ENCODE data around the gene CCDC97. TPM values are rescaled to one million over a fixed set of nuclear protein-coding genes. Genes with fewer than 3 reads are reported as not detected.
A peak's percentile ranks its signal among the peaks of the same experiment; 100 is the strongest.

CCDC97 gene
- total RNA-seq, 1 donor from 2014 or later: 40.5 TPM

GRCh38 chr19:41295499-41295898, 14.5 kb upstream of the CCDC97 start:
- peaks cover 50% of the 10 kb centered on the region for H3K36me3 Mint-ChIP-seq
- H3K9me3 Mint-ChIP-seq: no peaks in the 10 kb centered on the region
- DNase-seq (ENCODE audit: low spot score in 2 of 2, unreplicated experiment in 2 of 2): no peak
- TF ChIP-seq, protein P1, sequence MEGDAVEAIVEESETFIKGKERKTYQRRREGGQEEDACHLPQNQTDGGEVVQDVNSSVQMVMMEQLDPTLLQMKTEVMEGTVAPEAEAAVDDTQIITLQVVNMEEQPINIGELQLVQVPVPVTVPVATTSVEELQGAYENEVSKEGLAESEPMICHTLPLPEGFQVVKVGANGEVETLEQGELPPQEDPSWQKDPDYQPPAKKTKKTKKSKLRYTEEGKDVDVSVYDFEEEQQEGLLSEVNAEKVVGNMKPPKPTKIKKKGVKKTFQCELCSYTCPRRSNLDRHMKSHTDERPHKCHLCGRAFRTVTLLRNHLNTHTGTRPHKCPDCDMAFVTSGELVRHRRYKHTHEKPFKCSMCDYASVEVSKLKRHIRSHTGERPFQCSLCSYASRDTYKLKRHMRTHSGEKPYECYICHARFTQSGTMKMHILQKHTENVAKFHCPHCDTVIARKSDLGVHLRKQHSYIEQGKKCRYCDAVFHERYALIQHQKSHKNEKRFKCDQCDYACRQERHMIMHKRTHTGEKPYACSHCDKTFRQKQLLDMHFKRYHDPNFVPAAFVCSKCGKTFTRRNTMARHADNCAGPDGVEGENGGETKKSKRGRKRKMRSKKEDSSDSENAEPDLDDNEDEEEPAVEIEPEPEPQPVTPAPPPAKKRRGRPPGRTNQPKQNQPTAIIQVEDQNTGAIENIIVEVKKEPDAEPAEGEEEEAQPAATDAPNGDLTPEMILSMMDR (IDR thresholded peaks at IDR 0.05; ENCODE audit: unreplicated experiment): no peak
- no peaks in the 10 kb centered on the region for H3K4me1 Mint-ChIP-seq
- no peaks in the 10 kb centered on the region for H3K27me3 Mint-ChIP-seq (ENCODE audit: low read depth)
- no peak overlapping the region for H3K27ac Mint-ChIP-seq
- no peak overlapping the region for H3K4me3 Mint-ChIP-seq

DNA sequence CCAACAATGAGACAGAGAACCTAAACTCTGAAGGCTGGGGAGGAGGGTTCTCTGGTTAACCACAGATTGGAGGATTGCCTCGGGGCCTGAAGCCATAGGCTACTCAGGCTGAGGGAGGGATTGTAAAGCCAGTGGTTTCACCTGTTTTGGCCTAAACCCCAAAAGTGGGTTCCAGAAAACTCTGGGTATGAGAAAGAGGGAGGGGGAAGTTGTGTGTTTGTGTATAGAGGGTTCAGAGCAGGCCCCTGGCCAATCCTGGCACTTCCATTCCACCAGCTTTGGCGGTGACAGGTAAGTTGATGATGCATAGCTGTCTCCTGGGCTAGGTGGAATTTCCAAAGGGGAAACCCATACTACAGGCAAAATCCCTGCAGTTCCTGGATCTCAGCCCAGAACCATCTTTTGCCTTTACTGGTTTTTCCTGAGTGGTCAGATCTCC, 13.5 kb upstream of the CCDC97 start:
- H3K27ac Mint-ChIP-seq: peak overlapping the region; percentile 12
- TF ChIP-seq, protein P1 (IDR thresholded peaks at IDR 0.05; ENCODE audit: unreplicated experiment): no peak
- H3K4me1 Mint-ChIP-seq: no peaks in the 10 kb centered on the region
- no peak for DNase-seq (ENCODE audit: low spot score in 2 of 2, unreplicated experiment in 2 of 2)
- H3K27me3 Mint-ChIP-seq (ENCODE audit: low read depth): no peaks in the 10 kb centered on the region
- H3K9me3 Mint-ChIP-seq: no peaks in the 10 kb centered on the region
- peaks cover 52% of the 10 kb centered on the region for H3K36me3 Mint-ChIP-seq
- no peak overlapping the region for H3K4me3 Mint-ChIP-seq

DNA sequence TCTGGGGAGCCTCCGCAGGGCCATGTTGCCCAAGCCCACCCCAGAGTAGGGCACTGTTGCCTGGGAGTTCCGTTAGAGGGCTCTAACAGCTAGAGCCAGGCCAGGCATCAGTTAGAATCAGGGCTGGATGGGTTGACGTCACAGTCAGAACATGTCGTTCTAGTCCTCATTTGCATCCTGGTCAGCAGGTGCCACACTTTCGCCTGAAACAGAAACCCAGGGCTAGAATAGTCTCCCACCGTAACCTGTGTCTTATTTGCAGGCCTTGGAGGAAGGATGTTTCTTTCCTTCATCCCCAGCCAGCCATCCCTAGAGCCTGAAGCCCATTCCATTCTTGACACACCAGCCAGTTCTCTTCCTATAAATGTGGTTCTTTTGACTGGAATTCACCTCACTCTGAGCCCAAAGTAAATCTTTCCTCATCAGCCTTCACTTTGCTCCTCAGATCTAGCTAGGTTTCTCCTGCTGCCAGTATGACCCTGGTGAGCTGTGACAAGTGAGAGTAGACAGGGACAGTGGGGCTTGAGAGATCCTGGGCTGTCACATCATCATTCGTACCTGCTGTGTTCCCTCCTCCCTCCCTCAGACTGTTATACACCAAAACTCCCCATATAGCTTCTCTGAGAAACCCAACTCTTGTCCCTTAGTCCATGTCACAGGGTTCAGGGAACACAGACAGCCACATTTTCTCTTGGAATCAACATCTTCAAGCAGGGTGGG, 12.2 kb upstream of the CCDC97 start:
- Mint-ChIP-seq H3K27ac (peak overlapping the region; percentile 76), H3K4me1 (no peaks in the 10 kb centered on the region), H3K27me3 (ENCODE audit: low read depth) (no peaks in the 10 kb centered on the region), H3K36me3 (peaks cover 54% of the 10 kb centered on the region), H3K9me3 (no peaks in the 10 kb centered on the region), H3K4me3 (no peak overlapping the region)
- no peak for DNase-seq (ENCODE audit: low spot score in 2 of 2, unreplicated experiment in 2 of 2)
- TF ChIP-seq, protein P1 (IDR thresholded peaks at IDR 0.05; ENCODE audit: unreplicated experiment): no peak

DNA sequence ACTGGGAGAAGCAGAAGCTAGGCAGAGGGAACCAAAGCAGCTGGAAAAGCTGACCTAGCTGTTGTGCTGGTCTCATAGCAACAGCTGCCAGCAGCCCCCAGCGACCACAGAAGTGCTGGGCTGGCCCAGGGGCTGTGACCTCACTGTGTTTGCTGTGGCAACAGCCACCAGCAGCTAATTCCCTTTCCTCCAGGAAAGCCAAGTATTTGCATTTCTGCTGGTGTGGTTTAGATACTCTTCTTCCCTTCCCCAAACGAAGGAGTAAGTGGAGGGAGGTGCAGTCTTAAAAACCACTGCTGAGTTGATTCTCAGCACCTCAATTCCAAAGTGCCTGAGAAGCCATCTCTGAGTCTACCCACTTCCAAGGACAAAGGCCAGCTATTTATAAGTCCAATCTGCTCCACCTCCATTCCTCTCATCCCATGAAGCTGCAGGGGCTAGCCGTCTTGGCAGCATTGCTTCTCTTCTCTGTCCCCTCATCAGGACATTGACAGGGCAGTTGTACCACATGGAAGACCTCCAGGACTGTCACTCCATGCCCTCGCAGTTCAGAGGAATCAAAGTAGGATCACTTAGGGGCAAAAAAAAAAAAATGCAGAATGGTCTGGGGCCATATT, 11.5 kb upstream of the CCDC97 start:
- DNase-seq (ENCODE audit: low spot score in 2 of 2, unreplicated experiment in 2 of 2): no peak
- H3K4me3 Mint-ChIP-seq: no peak overlapping the region
- H3K27me3 Mint-ChIP-seq (ENCODE audit: low read depth): no peaks in the 10 kb centered on the region
- no peaks in the 10 kb centered on the region for H3K4me1 Mint-ChIP-seq
- peaks cover 53% of the 10 kb centered on the region for H3K36me3 Mint-ChIP-seq
- H3K27ac Mint-ChIP-seq: peak overlapping the region; percentile 76
- TF ChIP-seq, protein P1 (IDR thresholded peaks at IDR 0.05; ENCODE audit: unreplicated experiment): no peak
- H3K9me3 Mint-ChIP-seq: no peaks in the 10 kb centered on the region

DNA sequence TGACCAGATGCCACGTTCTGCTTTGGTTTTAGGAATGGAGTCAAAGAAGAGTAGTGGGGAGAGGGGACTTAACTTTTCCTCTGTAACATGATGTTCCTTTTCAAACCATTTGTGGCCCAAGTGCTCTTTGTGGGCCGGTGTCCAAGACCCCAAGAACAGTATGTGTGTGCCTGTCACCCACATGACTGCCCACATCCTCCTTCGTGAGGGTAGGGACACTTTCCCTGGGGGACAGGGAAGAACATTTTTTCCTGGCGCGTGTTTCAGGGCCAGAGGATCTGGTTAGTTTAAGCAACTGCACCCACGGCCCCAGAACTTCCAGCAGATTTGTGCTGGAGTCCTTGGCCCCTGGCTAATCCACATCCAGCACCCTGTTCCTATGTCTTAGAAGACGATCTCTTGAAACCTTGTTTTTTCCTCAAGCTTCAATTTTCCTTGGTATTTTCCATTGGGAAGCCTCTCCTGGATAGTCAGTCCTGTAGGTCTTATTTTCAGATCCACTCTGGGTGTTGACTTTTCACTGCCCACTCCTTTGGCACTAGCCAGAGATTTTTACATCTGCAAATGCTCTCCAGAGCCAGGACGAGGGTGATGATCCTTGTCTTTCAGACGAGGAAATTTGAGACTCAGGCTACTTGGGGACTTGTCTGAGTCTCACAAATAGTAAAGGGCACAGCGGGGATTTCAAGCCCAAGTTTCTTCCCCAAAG, 10.8 kb upstream of the CCDC97 start:
- TF ChIP-seq, protein P1 (IDR thresholded peaks at IDR 0.05; ENCODE audit: unreplicated experiment): no peak
- H3K27me3 Mint-ChIP-seq (ENCODE audit: low read depth): no peaks in the 10 kb centered on the region
- H3K27ac Mint-ChIP-seq: peak overlapping the region; percentile 4
- H3K36me3 Mint-ChIP-seq: peaks cover 48% of the 10 kb centered on the region
- H3K4me1 Mint-ChIP-seq: no peaks in the 10 kb centered on the region
- no peak overlapping the region for H3K4me3 Mint-ChIP-seq
- no peaks in the 10 kb centered on the region for H3K9me3 Mint-ChIP-seq
- no peak for DNase-seq (ENCODE audit: low spot score in 2 of 2, unreplicated experiment in 2 of 2)

Data from mesothelial cell of epicardium (in vitro differentiated cells).